HG02610 (cell line): ENCODE measurements around the gene TENM4.
"Not testable (repeated sequence)": the region's sequence is repeated elsewhere in the genome, so short reads cannot be mapped to it uniquely, and the experiment has no call there.

Experiments
- ATAC-seq: cut with Tn5 transposase; IDR thresholded peaks from one replicate; pipeline ENCODE4 v1.9.1; 2021; ENCODE audit warnings: mild to moderate bottlenecking, moderate library complexity; ENCODE audit not compliant: unreplicated experiment

TENM4 gene

GRCh38 chr11:78835646-78836045 is 605.2 kb downstream of the TENM4 start:
- no peak for ATAC-seq

- ATAC-seq, result no peak
These were observed 605.9 kb downstream of the TENM4 start for GRCh38 chr11:78834886-78835285.

DNA sequence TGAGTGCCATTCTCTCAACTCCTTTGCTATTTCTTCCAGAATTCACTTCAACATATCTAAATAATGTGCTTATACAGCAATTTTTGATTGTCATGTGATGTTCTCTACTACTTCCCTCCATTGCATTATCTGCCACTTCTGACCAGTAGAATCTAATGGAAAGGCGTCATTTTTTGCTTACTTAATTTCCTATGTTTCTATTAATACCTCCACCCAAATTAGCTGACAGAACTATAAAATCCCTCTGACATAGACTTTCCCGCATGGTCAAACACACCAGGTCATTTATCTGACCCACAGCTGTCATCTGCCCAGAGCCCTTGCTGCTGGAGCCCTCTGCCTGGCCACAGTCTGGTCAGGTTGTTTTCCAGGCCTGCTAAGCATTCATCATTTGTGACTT is 607.6 kb downstream of the TENM4 start:
- no peak for ATAC-seq

GRCh38 chr11:78832226-78832947 is 608.4 kb downstream of the TENM4 start:
- no peak for ATAC-seq

DNA sequence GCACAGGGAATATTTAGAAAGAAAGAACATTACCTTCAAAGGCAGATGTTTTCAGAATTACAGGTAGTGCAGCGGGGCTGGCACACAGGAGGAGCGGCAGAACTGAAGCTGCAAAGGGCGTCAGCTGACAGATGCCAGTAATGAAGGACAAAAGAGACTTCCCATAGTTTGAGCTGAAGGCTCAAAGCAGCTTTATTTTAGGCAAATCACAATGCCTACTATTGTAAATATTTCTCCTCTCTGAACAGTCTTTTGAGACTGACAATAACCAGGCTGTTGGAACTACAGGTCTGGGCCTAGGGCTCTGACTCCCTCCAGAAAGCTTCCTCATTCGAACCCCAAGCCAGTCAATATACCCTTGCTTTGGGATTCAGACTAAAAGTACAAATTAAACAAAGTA is 609.3 kb downstream of the TENM4 start:
- no peak for ATAC-seq

DNA sequence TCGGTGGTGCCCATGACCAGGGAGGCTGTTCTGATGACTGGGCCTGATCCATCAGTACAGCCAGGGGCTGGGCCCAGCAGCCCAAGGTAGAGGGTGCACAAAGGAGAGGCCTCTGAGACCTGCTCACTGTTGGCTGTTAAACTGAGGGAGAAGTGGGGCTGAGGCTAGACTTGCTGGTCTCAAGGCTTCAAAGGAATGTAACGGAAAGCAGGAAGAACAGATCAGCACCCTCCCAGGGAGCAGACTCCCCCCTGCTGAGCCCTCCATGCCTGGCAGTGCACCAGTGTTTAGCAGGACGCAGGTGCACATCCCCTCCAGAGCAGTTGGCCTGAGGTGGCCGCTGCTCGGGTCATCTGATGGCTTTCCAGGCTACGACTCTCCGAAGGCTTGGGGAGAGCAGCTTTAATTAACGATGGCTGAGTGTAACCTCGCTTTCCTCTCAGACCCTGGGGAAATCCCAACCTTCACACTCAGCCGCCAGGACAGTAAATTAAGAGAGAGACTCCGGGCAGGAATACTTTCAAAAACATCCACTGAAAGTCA is 610.5 kb downstream of the TENM4 start:
- ATAC-seq, result no peak

DNA sequence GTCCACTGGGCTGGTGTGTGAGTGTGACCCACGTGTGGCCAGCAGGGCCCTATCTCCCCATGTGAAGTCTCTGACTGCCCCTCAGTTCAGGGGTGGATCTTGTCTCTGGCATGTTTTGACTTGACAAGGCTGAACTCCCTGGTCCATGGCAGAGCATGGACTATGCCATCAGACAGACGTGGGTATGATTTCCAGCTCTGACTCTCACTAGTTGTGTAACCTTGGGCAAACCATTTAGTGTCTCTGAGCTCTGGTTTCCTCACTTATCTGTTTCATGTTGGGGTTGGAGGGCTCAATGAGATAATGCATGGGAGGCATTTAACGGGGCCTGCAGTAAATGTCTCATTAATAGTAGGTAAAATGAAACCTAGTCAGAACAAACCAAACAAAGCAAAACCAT is 611.7 kb downstream of the TENM4 start:
- no peak for ATAC-seq

- ATAC-seq, result no peak
These were observed 612.2 kb downstream of the TENM4 start for GRCh38 chr11:78828676-78829075.

DNA sequence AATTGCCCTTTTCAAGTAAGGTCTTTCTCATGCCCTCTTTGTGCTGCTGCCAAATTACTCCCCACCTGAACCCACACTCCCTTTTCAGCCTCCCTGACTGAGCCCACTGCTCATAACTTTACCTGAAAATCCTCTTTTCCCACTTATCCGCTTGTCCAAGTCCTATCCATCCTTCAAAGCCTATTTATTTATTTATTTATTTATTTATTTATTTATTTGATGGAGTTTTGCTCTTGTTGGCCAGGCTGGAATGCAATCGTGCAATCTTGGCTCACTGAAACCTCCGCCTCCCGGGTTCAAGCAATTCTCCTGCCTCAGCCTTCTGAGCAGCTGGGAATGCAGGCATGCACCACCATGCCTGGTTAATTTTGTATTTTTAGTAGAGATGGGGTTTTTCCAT is 613.5 kb downstream of the TENM4 start:
- ATAC-seq, result not testable (repeated sequence)

- no peak for ATAC-seq
These were observed 615.2 kb downstream of the TENM4 start for GRCh38 chr11:78825591-78826020.

DNA sequence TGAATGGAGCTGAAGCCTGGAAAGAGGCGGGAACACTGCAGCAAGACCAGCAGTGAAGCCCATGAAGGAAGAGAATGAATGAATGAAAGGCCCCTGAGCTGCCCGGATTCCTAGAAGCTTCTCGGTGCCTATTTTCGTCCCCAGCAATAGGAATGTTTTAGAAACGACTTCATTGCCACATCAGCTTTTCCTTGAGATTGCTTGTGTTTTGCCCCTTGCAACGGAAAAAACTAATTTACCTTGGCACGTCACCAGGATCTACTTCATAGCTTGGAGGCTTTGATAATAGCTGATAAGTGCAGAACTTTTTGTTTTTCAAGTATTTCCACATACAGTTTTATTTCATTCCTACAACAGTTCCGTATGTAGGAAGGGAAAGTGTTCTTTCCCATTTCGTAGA is 617.2 kb downstream of the TENM4 start:
- no peak for ATAC-seq

- ATAC-seq, result no peak
These were observed 617.9 kb downstream of the TENM4 start for GRCh38 chr11:78822931-78823423.

DNA sequence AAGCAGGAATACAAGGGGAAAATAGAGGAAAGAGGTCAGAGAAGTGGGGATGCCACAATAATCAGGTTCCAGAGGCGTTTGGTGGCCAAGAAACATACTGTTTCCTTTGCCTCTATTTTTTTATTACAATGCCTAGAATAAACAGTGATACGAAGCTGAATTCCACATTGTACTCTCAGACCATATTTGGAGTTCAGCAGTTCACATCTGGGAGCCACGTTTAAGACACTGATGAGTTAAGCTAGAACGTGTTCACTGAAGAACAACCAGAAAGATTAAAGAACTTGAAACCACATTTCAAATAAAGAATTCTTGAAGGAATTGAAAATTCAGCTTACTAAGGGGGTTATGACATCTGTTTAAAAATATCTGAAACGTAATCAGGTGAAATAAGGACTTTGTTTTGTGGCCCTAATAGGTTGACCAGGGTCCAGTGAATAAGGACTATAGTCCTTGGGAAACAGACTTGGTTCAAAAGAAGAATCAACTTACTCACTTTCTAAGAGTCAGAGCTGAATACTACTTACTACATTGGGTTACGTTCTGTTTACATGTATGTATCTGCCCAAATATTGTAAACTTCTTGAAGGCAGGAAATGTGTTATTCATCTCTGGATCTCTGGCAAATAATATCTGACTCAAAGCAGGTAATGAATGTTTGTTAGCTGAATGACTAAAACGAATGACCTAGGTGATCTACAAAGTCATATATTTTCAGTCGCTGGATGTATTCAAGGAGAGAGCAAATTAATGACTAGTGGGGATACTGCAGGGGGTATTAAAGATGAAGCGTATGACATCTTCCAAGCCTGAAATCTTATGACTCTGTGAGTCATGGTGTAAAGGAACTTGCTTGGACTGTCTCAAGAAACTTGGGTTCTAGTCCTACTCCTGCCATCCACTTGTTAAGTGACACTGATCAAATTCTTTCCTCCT is 619.2 kb downstream of the TENM4 start:
- ATAC-seq, result no peak

DNA sequence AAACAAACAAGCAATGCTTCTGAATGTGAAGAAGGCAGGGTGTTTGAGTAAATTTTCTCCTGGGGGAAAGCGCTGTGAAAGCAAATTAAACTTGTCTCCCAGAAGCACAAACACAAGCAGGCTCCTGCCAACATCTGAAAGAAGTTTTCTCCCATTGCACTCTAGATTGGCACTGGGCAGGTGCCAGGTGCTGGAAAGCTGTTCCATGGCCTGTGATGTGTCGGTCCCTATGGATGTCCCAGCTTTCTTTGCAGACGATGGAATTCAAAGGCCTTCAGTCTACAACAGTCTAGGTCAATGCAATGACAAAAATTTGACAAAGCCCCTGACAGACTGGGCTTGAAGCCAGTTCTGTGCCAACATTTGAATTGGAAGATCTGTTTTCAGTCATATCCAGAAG is 620.1 kb downstream of the TENM4 start:
- ATAC-seq, result no peak

- no peak for ATAC-seq
These were observed 622.6 kb downstream of the TENM4 start for GRCh38 chr11:78818201-78818600.

DNA sequence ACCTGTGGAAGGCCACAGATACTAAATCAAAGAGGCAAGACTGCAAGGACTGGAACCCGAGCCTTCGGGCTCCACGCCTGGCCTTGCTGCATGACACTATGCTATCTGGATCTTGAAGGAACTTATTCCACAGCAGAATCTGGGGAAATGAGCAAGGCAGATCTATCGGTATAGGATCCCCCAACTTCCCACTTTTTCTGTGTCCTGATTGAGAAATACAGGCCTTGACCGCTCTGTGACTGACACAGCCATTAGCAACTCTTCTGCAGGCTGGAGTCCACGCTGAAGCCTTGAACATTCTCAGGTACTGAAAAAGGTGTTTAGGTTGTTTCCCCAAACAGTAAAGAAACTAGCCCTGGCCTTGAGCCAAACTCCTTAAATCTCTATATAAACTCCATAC is 625.0 kb downstream of the TENM4 start:
- ATAC-seq, result no peak

GRCh38 chr11:78812513-78813293 is 628.1 kb downstream of the TENM4 start:
- ATAC-seq, result no peak

DNA sequence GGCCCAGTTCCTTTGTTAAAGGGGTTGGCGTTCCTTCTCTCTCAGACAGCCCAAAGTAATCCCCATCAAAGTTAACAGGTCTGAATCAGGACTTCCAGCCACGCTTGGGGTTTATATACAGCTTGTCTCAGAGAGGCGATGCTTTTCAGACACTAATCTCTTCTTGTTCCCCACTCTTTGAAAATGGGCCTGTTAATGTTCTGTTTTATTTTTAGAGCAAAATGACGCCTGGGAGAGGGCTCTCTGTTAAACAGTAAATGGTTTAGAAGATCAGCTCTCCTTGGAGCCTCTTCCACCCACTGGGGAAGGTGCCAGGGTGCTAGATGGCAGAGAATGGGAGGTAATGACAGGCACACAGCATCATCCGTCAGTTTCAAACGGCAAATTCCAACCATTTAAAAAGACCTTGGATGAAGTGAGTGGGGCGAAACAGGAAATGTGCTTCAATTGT is 630.2 kb downstream of the TENM4 start:
- no peak for ATAC-seq

- ATAC-seq, result no peak
These were observed 630.8 kb downstream of the TENM4 start for GRCh38 chr11:78809931-78810541.

DNA sequence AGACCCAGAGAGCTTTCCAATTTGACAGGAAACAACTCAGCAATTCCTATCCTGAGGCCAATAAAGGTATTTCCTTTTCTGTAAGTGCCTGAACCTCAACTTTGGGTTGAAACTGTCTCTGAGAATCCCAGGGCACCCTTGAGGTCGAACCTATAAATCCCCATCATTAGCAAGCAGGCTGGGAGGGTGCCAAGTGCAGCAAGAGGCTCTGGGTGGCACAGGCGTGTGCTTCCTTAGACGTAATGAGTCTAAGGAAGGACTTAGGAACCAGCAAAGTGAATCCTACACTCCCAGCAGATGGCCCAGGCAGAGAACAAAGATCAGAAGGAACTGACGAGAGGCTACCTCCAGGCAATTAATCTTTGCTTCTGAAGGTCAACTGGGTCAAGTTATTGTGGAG is 631.9 kb downstream of the TENM4 start:
- ATAC-seq, result no peak
